ENCODE data around the gene ANKS1A.

ANKS1A gene

GRCh38 chr6:35068644-35069043 lies 179.6 kb downstream of the ANKS1A start:
- Histone ChIP-seq H3K4me1 (ENCODE audit: control insufficient read depth, low read length) (no peaks in the 10 kb centered on the region), H3K27ac (ENCODE audit: low read depth, low read length) (no peak overlapping the region), H4K20me1 (ENCODE audit: control insufficient read depth, insufficient read depth, low read depth, low read length) (no peaks in the 10 kb centered on the region), H3K27me3 (ENCODE audit: control insufficient read depth, low read length) (no peaks in the 10 kb centered on the region), H3K4me2 (ENCODE audit: low read length) (no peak overlapping the region), H3K36me3 (ENCODE audit: control insufficient read depth, low read length) (no peaks in the 10 kb centered on the region), H3K9me2 (replicated peaks; ENCODE audit: control insufficient read depth, low read length) (no peaks in the 10 kb centered on the region), H3K4me3 (ENCODE audit: low read length) (no peak overlapping the region), H3K79me2 (ENCODE audit: control insufficient read depth, low read length) (no peaks in the 10 kb centered on the region), H3F3A (ENCODE audit: control insufficient read depth, insufficient read depth) (no peaks in the 10 kb centered on the region), H3K9me3 (ENCODE audit: control insufficient read depth, insufficient read depth, low read length) (no peaks in the 10 kb centered on the region)
- TF ChIP-seq CTCF (IDR thresholded peaks at IDR 0.05; ENCODE audit: low read depth, low read length, poor library complexity, severe bottlenecking) (no peak), EZH2phosphoT487 (IDR thresholded peaks at IDR 0.05; ENCODE audit: borderline replicate concordance, low read length) (no peak)

DNA sequence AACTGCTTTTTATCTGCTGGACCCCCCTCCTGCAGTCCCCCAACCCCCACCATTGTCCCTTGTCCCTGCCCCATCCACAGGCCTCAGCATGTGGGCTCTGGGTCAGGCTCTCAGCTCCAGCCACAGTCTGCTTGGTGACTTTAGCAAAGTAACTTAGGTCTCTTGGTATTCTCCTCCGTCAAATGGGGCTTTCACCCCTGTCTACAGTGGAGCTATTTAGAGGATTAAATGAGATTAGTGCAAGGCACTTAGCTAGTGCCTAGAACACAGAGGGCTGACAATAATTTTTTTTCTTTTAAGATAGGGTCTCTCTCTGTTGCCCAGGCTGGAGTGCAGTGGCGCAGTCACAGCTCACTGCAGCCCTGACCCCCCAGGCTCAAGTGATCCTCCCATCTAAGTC lies 180.2 kb downstream of the ANKS1A start:
- no peaks in the 10 kb centered on the region for H4K20me1 ChIP-seq (ENCODE audit: control insufficient read depth, insufficient read depth, low read depth, low read length)

DNA sequence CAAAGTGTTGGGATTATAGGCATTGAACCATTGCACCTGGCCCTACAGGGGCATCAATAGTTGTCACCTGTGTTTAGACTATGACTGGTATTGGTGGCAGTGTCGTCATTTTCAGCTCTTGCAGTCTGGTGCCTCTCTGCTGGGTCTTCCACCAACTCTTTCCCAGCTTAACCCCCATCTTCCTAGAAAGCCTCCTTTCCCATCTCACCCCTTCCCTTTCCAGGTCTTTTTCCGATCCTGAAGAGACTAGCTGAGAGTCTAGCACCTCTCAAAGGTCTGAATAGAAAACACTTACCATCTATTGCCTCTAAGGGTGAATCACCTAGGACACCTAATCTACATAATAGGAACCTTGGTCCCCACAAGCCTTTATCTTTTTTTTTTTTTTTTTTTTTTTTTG lies 181.1 kb downstream of the ANKS1A start:
- Histone ChIP-seq H3K36me3 (ENCODE audit: control insufficient read depth, low read length) (no peaks in the 10 kb centered on the region), H4K20me1 (ENCODE audit: control insufficient read depth, insufficient read depth, low read depth, low read length) (no peaks in the 10 kb centered on the region), H3K4me2 (ENCODE audit: low read length) (no peak overlapping the region), H3F3A (ENCODE audit: control insufficient read depth, insufficient read depth) (no peaks in the 10 kb centered on the region), H3K27ac (ENCODE audit: low read depth, low read length) (no peak overlapping the region), H3K27me3 (ENCODE audit: control insufficient read depth, low read length) (no peaks in the 10 kb centered on the region), H3K9me3 (ENCODE audit: control insufficient read depth, insufficient read depth, low read length) (no peaks in the 10 kb centered on the region), H3K9me2 (replicated peaks; ENCODE audit: control insufficient read depth, low read length) (no peaks in the 10 kb centered on the region), H3K4me1 (ENCODE audit: control insufficient read depth, low read length) (no peaks in the 10 kb centered on the region), H3K4me3 (ENCODE audit: low read length) (no peak overlapping the region), H3K79me2 (ENCODE audit: control insufficient read depth, low read length) (no peaks in the 10 kb centered on the region)
- TF ChIP-seq CTCF (IDR thresholded peaks at IDR 0.05; ENCODE audit: low read depth, low read length, poor library complexity, severe bottlenecking) = no peak
- no peak for TF ChIP-seq EZH2phosphoT487 (IDR thresholded peaks at IDR 0.05; ENCODE audit: borderline replicate concordance, low read length)

More for the DNA sequence above, 180.2 kb downstream of the ANKS1A start:
- Histone ChIP-seq H3K4me3 (ENCODE audit: low read length) (no peak overlapping the region), H3K27ac (ENCODE audit: low read depth, low read length) (no peak overlapping the region), H3K36me3 (ENCODE audit: control insufficient read depth, low read length) (no peaks in the 10 kb centered on the region), H3K4me2 (ENCODE audit: low read length) (no peak overlapping the region), H3K9me3 (ENCODE audit: control insufficient read depth, insufficient read depth, low read length) (no peaks in the 10 kb centered on the region), H3K4me1 (ENCODE audit: control insufficient read depth, low read length) (no peaks in the 10 kb centered on the region), H3K27me3 (ENCODE audit: control insufficient read depth, low read length) (no peaks in the 10 kb centered on the region), H3K9me2 (replicated peaks; ENCODE audit: control insufficient read depth, low read length) (no peaks in the 10 kb centered on the region), H3K79me2 (ENCODE audit: control insufficient read depth, low read length) (no peaks in the 10 kb centered on the region), H3F3A (ENCODE audit: control insufficient read depth, insufficient read depth) (no peaks in the 10 kb centered on the region)
- TF ChIP-seq CTCF (IDR thresholded peaks at IDR 0.05; ENCODE audit: low read depth, low read length, poor library complexity, severe bottlenecking) (no peak), EZH2phosphoT487 (IDR thresholded peaks at IDR 0.05; ENCODE audit: borderline replicate concordance, low read length) (no peak)
